ENCODE measurements around the gene SGK1. TPM values are rescaled to one million over a fixed set of nuclear protein-coding genes. Genes with fewer than 3 reads are reported as not detected.

The SGK1 gene
- total RNA-seq, 1 experiment from 2014 or later: 95.2 TPM

DNA sequence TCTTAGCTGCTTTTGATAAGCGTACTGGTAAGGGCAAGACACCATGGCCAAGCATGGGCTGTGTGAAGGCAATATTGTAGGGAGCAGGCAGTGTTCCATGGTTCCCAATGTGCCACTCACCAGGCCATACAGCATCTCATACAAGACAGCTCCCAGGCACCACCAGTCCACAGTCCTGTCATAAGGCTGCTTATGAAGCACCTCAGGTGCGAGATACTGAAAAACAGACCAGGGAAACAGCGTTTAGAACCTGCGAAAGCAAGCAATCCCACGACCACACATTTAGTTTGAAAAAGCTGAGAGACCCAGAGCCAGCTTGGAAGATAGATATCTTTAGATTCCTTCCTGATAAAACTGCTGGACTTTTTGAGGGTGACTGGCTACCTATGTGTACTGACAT, 146.4 kb downstream of the SGK1 start:
- Histone ChIP-seq H3K9ac (ENCODE audit: low read length) (no peak overlapping the region), H2AFZ (ENCODE audit: low read length) (no peak overlapping the region), H3F3A (ENCODE audit: low read length, unreplicated experiment) (no peaks in the 10 kb centered on the region), H3K79me2 (ENCODE audit: low read length) (peaks cover 23% of the 10 kb centered on the region), H3K4me1 (ENCODE audit: insufficient read depth, low read length) (peaks cover 13% of the 10 kb centered on the region), H3K9me2 (replicated peaks; ENCODE audit: low read length) (no peaks in the 10 kb centered on the region), H3K9me3 (ENCODE audit: low read length) (no peaks in the 10 kb centered on the region), H3K4me3 (ENCODE audit: low read length) (no peak overlapping the region), H4K20me1 (ENCODE audit: low read length) (peaks cover 18% of the 10 kb centered on the region), H3K36me3 (ENCODE audit: low read depth, low read length) (peaks cover 42% of the 10 kb centered on the region), H3K27me3 (ENCODE audit: low read length) (no peaks in the 10 kb centered on the region), H3K4me2 (ENCODE audit: low read length) (no peak overlapping the region), H3K27ac (ENCODE audit: low read length) (no peak overlapping the region)
- TF ChIP-seq, protein P1, sequence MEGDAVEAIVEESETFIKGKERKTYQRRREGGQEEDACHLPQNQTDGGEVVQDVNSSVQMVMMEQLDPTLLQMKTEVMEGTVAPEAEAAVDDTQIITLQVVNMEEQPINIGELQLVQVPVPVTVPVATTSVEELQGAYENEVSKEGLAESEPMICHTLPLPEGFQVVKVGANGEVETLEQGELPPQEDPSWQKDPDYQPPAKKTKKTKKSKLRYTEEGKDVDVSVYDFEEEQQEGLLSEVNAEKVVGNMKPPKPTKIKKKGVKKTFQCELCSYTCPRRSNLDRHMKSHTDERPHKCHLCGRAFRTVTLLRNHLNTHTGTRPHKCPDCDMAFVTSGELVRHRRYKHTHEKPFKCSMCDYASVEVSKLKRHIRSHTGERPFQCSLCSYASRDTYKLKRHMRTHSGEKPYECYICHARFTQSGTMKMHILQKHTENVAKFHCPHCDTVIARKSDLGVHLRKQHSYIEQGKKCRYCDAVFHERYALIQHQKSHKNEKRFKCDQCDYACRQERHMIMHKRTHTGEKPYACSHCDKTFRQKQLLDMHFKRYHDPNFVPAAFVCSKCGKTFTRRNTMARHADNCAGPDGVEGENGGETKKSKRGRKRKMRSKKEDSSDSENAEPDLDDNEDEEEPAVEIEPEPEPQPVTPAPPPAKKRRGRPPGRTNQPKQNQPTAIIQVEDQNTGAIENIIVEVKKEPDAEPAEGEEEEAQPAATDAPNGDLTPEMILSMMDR (conservative IDR thresholded peaks at IDR 0.05; ENCODE audit: low read depth, low read length): no peak
- TF ChIP-seq EZH2 (IDR thresholded peaks at IDR 0.05; ENCODE audit: low read length, unreplicated experiment) (no peak), EZH2phosphoT487 (IDR thresholded peaks at IDR 0.05; ENCODE audit: borderline replicate concordance, low read length) (no peak)
- CTCF ChIA-PET: no interaction called here
- BruUV-seq (replicated peaks): no TSS peak
- intact Hi-C loops (cut with micrococcal nuclease): loop anchor here (5.0 to 10.0 kb wide), 4 partner anchors 123 to 771 kb away; no protein-coding TSS in a partner anchor
- POLR2A ChIA-PET (ENCODE audit: unreplicated experiment): interaction anchor here (0.5 to 0.6 kb wide), 2 partner anchors 251 to 264 kb away, joined by 4 to 6 read pairs; no protein-coding TSS in a partner anchor
- ATAC-seq (no peak), DNase-seq (no peak)

DNA sequence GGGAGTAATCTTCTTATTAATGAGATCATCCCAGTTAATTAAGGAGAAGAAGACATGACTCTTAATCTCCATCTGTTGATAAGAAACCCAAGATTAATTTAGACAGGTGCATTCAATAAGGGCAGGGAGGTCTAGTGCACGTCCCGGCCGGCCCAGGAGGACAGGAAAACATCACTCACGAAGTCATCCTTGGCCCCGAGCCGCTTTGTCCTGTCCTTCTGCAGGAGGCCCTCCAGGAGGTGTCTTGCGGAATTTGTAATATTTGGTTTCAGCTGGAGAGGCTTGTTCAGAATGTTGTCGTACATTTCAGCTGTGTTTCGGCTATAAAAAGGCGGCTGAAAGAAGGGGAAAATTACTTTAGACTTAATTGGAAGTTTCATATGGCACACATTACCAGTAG, 147.1 kb downstream of the SGK1 start:
- peaks cover 42% of the 10 kb centered on the region for H3K36me3 ChIP-seq (ENCODE audit: low read depth, low read length)
- H4K20me1 ChIP-seq (ENCODE audit: low read length): peaks cover 18% of the 10 kb centered on the region
- no peak overlapping the region for H2AFZ ChIP-seq (ENCODE audit: low read length)
- H3K4me1 ChIP-seq (ENCODE audit: insufficient read depth, low read length): peaks cover 11% of the 10 kb centered on the region
- no peaks in the 10 kb centered on the region for H3F3A ChIP-seq (ENCODE audit: low read length, unreplicated experiment)
- no peak overlapping the region for H3K27ac ChIP-seq (ENCODE audit: low read length)
- ChIA-PET POLR2A (ENCODE audit: unreplicated experiment) (interaction anchor here (0.5 to 0.8 kb wide), 2 partner anchors 250 to 265 kb away, joined by 4 read pairs; no protein-coding TSS in a partner anchor), CTCF (no interaction called here)
- intact Hi-C loops (cut with micrococcal nuclease): loop anchor here (5.0 to 10.0 kb wide), 4 partner anchors 124 to 771 kb away; no protein-coding TSS in a partner anchor
- no TSS peak for BruUV-seq (replicated peaks)
- H3K4me2 ChIP-seq (ENCODE audit: low read length): no peak overlapping the region
- TF ChIP-seq, protein P1 (conservative IDR thresholded peaks at IDR 0.05; ENCODE audit: low read depth, low read length): no peak
- no peak for TF ChIP-seq EZH2phosphoT487 (IDR thresholded peaks at IDR 0.05; ENCODE audit: borderline replicate concordance, low read length)
- no peak for TF ChIP-seq EZH2 (IDR thresholded peaks at IDR 0.05; ENCODE audit: low read length, unreplicated experiment)
- H3K9me3 ChIP-seq (ENCODE audit: low read length): no peaks in the 10 kb centered on the region
- ATAC-seq (no peak), DNase-seq (no peak)
- H3K79me2 ChIP-seq (ENCODE audit: low read length): peaks cover 23% of the 10 kb centered on the region
- no peaks in the 10 kb centered on the region for H3K9me2 ChIP-seq (replicated peaks; ENCODE audit: low read length)
- H3K4me3 ChIP-seq (ENCODE audit: low read length): no peak overlapping the region
- H3K27me3 ChIP-seq (ENCODE audit: low read length): no peaks in the 10 kb centered on the region
- H3K9ac ChIP-seq (ENCODE audit: low read length): no peak overlapping the region

DNA sequence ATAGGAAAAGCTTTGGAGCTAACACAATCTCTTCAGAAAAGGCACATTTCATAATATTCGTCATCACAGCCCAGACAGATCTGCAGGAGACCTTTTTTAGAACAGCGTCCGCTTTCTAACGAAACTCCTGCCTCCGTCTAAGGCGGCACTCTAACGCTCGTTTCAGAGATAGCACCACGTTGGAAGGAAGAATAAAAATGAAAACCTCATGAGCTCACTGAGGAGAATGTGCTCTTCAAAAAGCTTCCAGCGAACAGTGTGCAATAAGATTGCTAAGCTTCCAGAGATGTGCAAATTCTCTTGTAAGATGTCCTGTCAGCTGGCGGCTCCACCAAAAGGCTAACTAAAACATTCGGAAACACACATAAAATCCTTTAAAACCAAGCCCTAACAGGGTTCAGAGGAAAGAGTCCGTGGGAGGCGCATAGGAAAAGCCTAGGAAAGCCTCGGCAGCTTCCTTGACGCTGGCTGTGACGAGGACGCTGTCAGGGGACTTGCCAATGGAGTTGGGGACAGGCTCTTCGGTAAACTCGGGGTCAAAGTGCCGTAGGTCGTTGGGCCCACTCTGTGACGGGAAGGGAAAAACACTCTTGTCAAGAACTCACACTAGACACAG, 147.9 kb downstream of the SGK1 start:
- Histone ChIP-seq H3K4me1 (ENCODE audit: insufficient read depth, low read length) (peaks cover 11% of the 10 kb centered on the region), H3K9me2 (replicated peaks; ENCODE audit: low read length) (no peaks in the 10 kb centered on the region), H2AFZ (ENCODE audit: low read length) (no peak overlapping the region), H3K27me3 (ENCODE audit: low read length) (no peaks in the 10 kb centered on the region), H3K79me2 (ENCODE audit: low read length) (peaks cover 23% of the 10 kb centered on the region), H3K4me3 (ENCODE audit: low read length) (no peak overlapping the region), H3K4me2 (ENCODE audit: low read length) (no peak overlapping the region), H3K36me3 (ENCODE audit: low read depth, low read length) (peaks cover 42% of the 10 kb centered on the region), H3K9ac (ENCODE audit: low read length) (no peak overlapping the region), H4K20me1 (ENCODE audit: low read length) (peaks cover 18% of the 10 kb centered on the region), H3F3A (ENCODE audit: low read length, unreplicated experiment) (no peaks in the 10 kb centered on the region), H3K27ac (ENCODE audit: low read length) (no peak overlapping the region), H3K9me3 (ENCODE audit: low read length) (no peaks in the 10 kb centered on the region)
- TF ChIP-seq EZH2phosphoT487 (IDR thresholded peaks at IDR 0.05; ENCODE audit: borderline replicate concordance, low read length): no peak
- TF ChIP-seq, protein P1 (conservative IDR thresholded peaks at IDR 0.05; ENCODE audit: low read depth, low read length): no peak
- TF ChIP-seq EZH2 (IDR thresholded peaks at IDR 0.05; ENCODE audit: low read length, unreplicated experiment): no peak
- ATAC-seq (no peak), DNase-seq (no peak)
- CTCF ChIA-PET: no interaction called here
- intact Hi-C loops (cut with micrococcal nuclease): loop anchor here (5.0 to 10.0 kb wide), 4 partner anchors 125 to 772 kb away; no protein-coding TSS in a partner anchor
- no TSS peak for BruUV-seq (replicated peaks)
- POLR2A ChIA-PET (ENCODE audit: unreplicated experiment): interaction anchor here (0.7 kb wide), 1 partner anchor 471 kb away, joined by 7 read pairs; no protein-coding TSS in a partner anchor
